ENCODE measurements around the gene MGAT4B.
A peak's percentile ranks its signal among the peaks of the same experiment; 100 is the strongest.
"Not testable (repeated sequence)": the region's sequence is repeated elsewhere in the genome, so short reads cannot be mapped to it uniquely, and the experiment has no call there.

Gene MGAT4B

DNA sequence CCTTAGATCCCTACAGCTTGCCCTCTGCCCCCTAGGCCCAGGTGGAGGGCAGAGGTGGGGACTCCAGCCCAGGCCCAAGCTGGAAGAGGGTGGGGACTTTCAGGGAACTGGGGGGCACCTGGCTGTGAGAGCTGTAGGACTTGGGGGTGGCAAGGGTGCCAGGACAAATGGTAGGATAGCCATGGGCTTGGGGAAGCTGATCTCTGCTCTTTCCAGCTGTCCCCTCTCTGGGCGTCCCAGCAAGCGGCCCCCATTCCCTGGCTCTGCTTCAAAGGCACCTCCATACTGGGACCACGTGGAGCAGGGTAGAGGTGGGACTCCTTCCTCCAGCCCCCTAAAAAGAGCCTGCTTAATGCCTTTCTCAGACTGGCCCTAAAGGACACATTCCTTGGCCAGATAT is 12.5 kb downstream of the MGAT4B start:
- no peak for DNase-seq

DNA sequence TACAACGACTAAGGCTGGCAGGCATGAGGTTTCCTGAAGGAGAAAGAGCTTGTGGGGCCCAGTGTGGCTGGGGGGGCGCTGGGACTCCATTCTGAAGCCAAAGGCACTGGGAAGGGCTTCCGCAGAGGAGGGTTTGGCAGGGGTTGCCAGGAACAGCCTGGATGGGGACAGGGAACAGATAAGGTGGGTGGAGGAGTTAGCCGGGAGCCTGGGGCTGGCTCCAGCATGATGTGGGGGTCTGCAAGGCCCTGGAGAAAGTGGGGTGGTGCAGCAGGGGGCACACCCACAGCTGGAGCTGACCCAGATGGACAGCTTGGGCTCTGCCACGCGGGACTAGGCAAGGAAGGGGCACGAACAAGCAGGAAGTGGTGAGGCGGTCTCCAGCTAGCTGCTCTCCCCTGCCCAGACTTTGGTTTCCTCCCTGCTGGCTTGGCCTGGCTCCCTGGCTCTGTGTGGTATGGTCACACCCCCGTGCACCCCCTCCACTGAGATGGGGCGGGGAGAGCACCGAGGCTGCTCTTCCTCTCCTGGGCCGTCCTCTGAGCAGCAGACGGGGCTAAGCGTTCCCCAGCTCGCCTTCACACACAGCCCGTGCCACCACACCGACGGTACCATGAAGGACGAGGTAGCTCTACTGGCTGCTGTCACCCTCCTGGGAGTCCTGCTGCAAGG is 13.1 kb downstream of the MGAT4B start, which contains the start of gene LTC4S:
Gene LTC4S, plus strand, starts transcription at position 519 of the 672 bp plus-strand sequence. Its CDS starts 95 bp downstream, at position 614.
- no peak for DNase-seq

DNA sequence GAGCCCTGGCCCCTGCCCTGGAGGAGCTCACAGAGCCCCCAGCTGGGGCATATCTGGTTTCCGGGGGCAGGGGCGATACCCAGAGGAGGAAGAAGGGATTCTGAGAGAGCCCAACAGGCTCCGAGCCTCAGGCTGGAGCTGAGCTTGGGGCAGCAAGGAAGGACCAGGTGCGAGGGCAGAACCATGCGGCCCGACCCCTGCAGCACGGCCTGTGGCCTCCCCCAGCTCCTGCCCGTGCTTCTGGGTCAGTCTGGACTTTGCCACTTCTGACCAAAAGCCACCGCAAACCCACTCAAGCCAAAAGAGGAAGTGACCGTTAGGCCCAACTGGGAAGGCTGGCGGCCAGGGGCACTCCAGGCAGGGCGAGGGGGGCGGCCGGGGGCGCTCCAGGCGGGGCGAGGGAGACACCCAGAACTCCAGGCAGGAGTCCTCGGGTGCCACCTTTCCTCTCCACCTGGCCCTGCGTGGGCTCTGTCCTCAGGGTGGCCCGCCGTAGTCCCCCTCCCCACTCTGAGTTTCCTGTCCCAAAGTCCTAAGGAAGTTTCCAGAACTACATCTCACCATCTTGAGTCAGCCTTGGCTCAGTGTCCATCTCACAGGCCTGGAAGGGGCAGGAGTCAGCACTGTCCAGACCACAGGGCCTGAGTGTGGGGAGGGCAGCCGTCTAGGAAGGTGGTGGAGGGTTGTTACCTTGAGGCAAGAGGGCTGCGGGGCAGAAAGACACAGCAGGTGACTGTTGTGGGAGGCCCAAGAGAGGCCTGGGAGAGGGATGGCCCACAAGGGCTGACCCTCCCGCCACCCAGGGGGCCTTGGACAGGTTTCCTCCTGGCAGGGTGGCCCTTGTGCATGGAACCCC is 13.8 kb downstream of the MGAT4B start:
- DNase-seq, result no peak

DNA sequence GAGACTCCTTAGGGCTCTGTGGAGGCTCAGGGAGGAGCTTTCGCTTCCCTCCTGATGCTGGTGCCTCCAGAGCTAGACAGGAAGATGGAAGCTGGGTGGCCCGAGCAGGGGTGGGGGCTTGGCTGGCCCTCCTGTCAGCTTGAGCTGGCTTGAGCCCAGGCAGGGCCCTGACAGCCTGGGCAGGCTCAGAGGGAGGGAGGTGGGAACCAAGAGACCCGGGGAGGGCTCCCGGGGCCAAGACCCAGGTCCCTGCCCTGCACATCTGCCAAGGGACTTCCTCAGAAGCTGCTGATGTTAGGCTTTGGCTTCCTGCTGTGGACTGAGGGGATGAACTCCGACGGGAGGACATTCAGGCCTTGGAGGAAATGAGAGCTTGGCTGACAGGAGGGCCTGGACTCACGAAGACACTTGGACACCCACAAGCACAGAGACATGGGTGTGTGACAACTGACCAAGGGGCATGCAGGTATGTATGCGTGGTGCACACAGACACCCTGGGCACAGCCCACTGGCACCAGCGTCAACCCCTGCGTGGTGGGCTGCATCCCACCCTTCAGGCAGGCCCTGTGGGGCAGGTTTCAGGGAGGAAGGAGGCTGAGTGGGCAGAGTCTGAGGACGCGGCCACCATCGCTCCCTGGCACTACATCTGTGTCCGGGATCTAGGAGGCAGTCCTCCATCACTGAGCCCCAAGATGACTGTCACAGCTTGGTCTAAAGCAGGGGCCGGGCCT is 14.6 kb downstream of the MGAT4B start:
- DNase-seq, result no peak

DNA sequence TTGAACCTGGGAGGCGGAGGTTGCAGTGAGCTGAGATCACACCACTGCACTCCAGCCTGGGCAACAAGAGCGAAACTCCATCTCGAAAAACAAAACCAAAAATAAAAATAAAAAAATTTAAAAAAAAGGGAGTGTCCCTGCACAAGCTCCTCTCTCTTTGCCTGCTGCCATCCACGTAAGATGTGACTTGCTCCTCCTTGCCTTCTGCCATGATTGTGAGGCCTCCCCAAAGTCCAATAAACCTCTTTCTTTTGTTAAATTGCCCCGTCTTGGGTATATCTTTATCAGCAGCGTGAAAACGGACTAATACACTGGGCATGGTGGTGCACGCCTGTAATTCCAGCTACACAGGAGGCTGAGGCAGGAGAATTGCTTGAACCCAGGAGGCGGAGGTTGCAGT is 17.4 kb downstream of the MGAT4B start:
- DNase-seq, result not testable (repeated sequence)

DNA sequence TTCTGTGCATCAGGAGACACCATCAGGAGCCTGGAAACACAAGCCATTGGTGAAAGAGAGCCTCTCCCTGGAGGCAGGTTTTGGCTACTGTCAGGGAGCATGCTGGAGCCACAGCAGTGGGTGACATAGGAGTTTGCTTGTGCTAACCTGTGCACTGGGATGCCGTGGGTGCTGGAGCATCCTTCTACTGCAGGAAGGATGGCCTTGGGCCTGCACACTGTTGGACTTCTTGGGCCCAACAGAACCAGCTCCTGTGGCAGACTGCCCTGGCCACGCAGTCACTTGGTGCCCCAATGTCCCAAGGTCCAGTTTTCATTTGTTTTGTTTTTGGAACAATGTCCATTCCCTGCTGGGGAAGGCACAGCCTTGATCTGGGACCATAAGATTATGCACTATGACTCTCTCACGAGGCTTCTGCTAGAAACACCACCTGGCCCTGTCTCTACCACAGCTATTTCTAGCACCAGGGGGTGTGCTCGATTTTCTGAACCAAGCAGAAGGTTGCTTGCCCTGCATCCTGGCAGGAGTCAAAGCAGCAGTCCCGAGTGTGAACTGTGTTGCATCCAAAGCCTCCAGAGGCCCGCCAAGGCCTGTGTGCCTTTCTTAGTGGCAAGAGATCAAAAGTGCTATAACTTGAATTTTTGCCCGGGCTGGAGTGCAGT is 18.3 kb downstream of the MGAT4B start:
- DNase-seq, result no peak

DNA sequence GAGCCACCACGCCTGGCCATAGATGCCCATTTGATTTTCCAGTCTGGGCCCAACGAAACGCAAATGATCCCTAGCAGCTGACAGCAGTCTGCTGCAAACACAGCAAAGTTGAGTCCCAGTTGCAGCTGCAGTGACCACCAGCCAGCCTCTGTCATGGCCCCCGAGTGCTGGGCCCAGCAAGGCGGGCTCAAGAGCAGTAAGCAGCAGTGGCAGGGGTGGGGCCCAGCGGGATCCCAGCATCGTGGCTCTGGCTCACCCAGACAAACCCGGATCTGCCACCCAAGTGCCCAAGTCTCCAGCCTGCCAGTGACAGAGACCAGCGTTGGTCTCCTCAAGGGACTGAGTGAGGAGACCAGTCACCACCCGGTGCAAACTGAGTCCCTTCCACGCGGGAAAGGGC is 19.8 kb downstream of the MGAT4B start:
- DNase-seq, result peak; percentile 49

DNA sequence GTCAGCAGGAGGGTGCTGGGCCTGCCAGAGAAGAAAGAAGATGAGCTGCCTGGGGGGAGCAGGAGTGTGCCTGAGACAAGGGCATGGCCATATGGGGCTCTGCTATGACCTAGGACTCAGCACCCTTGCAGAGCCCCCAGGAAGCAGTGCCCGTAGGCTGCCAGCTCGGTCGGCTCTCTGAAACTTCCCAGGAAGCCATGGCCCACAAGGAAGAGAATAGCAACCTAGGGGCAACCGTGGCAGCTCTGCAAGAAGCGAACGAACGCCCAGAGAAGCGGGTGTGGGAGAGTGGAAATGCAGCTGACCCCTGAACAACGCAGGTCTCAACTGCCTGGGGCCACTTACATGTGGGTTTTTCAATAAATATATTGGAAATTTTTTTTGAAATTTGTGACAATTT is 23.5 kb downstream of the MGAT4B start:
- no peak for DNase-seq

DNA sequence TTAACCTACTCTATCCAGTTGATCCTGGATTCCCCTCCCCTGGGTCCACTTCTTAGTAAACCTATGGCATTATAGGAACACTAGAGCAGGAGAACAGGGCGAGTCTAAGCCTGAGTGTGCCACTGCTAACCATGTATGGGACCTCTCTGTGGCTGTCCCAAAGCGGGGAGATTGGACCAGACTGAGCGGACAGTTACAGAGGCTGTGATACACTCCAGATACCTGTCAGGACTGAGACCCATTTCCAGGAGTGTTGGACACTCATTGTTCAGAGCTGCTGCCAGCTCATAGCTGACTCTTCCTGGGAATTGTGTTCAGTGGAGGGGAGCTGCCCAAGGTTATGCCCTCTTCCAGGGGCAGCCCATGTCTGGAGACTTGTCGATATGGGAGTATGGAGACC is 24.8 kb downstream of the MGAT4B start:
- no peak for DNase-seq

DNA sequence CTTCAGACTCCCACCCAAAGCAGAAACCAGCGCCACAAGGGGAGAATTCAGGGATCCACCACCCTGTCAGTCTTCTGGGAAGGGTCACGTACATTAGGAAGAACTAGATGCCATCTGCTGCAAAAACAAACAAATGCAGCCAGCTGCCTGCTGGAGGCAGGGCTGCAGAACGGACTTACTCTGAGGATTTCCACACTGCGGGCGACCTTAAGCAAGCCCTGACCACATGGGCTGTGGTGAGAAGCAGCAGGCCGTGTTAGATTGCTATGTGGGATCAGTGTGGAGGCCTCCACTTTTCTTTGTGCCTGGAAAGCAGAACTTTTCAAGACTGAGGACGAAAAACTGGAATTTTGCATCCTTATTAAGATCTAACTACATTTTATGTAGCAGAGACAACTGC is 26.3 kb downstream of the MGAT4B start:
- no peak for DNase-seq

DNA sequence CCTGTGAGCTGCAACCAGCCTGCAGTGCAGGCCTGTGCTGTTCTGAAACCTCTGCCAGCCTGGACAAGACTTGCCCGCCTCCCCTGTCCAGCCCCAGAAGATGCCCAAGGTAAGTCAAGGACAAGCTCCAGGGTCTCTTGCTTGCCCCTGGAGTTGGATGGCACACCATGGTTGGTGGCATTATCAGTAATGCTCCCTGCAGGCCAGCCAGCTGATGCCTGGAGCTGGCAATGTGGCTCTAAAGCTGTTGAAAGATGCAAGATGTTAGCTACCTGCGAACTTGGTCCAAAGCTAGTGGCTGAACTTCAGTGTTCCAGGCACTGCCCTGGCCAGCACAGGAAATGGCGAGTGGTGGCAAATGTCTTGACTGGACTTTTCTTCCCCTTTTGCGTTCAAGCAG is 26.8 kb downstream of the MGAT4B start:
- DNase-seq, result no peak

DNA sequence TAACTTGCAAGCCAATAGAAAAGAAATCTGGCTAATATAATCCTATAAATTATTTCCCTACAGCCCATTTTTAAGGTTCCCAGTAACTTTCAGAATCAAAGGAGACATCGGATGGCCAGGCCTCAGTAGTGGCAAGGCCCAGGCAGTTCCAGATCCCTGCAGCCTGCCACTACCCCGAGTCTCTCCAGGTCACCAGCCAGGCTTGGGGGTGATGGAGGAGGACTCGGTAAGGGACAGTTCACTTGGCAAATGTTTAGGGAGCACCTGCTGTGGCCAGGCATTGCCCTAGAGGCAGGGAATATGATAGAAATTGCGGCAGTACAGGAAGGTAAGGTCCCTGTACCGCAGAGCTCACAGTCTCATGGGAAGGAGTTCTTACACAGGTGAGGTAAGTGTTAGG is 28.1 kb downstream of the MGAT4B start:
- no peak for DNase-seq

DNA sequence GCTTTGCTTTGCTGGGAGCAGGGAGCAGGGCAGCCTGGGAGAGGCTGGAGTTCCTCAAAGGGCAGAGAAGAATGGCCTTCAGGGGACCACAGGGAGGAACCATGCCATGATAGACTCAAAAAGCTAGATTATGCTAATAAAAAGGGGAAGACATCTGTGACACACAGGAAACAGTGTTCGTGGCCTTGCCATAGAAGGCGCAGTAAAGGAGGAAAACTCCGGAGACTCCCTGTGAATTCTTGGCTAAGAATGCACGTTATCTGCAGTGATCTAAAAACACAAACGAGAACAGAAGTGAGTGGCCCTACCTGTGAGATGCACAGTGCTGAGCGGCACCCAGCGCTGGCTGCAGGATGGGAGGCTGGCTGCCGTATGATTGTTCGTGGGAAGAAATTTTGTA is 28.8 kb downstream of the MGAT4B start:
- no peak for DNase-seq

DNA sequence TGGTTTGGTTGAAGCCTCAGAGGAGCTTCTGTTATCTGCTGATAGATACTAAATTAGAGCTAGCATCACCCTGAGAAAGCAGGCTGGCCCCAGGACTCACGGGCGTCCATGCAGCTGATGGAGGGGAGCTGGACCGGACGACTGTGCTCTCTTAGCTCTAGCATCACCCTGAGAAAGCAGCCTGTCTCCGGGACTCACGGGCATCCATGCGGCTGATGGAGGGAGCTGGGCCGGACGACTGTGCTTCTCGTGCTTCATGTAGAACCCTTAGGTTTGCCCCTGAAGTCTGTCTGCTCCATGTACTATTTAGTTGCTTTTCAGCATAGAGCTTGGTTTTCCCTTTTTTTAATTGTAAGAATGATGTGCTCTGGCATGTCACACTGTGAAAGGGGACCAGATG is 29.2 kb downstream of the MGAT4B start:
- no peak for DNase-seq

DNA sequence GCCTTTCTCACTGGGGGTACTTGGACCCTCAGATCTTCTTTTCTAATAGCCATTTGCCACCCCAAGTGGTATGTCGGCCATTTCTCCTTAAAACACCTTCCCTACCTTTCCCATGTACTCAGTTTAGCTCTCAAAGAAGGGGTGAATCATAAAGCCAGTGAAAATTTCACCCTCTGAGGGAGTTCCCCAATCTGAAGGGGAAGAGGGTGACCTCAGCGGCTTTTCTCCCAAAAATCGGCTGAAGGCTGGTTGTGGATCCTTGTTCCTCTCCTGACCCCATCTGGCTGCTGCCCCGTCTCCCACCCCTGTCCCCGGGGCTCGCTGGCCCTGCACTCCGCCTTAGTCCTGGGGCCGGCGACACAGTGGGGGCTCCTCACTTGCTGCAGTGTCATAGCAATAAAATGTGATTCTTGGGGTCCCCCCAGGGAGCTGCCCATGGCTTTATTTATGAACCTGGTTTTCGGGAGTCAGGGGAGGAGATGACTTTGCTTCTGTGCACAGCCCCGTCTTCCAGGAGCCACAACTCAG is 30.2 kb downstream of the MGAT4B start:
- no peak for DNase-seq

DNA sequence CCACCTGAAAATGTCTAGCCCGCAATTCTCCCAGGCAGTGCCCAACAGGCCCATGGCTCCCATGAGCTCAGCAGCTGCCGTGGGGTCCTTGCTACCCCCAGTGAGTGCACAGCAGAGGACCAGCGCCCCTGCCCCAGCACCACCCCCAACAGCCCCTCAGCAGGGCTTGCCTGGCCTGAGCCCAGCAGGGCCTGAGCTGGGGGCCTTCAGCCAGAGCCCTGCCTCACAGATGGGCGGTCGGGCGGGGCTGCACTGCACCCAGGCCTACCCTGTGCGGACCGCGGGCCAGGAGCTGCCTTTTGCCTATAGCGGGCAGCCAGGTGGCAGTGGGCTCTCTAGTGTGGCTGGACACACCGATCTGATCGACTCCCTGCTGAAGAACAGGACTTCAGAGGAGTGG is 32.2 kb downstream of the MGAT4B start:
- no peak for DNase-seq

DNA sequence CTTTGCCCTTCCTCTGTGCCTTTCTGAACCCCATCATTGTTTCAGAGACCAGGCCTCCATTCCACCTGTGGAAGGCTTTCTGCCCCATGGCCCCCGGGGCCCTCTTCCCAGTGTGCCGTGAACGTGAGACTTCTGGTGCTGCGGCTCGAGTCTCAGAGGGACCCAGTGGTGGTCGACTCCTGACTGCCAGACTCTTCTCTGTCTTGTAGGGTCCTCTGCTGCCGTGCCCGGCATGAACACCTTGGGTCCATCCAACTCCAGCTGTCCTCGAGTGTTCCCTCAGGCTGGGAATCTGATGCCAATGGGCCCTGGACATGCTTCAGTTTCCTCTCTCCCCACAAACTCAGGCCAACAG is 33.0 kb downstream of the MGAT4B start:
- no peak for DNase-seq

DNA sequence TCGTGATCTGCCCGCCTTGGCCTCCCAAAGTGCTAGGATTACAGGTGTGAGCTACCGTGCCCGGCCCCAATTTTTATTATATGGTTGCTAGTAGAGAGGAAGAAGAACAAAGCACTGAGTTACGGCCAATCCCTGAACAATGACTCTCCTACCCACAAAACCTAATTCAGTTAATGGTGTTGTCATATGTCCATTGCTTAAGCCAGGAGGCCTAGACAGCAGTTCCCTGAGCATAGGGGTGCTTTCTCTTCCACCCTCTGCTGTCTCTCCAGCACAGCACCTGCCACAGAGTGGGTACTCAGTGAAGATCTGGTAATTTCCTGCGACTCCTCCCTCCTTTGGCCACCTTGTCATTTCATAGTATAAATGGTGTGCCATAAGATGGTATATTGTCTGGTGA is 34.3 kb downstream of the MGAT4B start:
- no peak for DNase-seq

DNA sequence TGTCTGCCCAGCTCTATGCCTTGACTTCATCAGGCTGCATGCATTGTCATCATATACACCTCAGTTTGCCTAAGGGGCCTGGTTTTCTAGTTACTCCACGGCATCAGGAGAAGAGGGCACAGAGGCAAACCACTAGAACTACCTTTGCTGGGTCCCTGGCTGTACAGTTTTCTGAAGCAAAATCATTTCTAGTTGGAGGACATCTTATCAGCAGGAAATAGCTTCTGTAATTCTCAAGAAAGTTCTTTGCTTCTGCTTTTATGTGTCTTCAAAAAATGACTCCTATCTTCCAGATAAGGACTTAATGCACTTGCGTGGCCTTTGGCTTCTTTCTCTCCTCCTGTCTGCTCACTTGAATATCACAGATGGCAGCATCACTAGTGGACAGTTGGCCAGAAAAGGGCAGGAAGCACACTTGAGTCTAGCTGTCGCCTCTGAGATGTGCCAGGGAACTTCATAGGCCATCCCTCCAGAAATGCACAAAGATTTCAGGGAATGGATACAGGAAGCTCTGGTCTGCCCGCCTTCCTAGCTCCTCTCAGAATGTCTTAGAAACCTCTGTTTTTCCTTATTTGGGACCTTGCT is 35.3 kb downstream of the MGAT4B start:
- no peak for DNase-seq

DNA sequence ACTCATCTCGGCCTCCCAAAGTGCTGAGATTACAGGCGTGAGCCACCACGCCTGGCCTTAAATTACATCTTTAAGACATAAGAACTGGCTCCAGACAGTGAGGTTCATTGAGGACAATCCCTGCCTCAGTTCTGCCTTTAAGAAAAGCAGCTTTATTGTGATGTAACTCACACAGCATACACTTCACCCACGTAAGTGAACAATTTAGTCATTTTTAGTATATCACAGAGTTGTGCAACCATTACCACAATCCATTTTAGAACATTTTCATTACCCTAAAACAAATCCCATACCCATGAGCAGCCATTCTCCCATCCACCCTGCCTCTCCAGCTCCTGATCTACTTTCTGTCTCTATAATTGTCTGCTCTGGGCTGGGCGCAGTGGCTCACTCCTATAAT is 36.9 kb downstream of the MGAT4B start:
- no peak for DNase-seq

DNA sequence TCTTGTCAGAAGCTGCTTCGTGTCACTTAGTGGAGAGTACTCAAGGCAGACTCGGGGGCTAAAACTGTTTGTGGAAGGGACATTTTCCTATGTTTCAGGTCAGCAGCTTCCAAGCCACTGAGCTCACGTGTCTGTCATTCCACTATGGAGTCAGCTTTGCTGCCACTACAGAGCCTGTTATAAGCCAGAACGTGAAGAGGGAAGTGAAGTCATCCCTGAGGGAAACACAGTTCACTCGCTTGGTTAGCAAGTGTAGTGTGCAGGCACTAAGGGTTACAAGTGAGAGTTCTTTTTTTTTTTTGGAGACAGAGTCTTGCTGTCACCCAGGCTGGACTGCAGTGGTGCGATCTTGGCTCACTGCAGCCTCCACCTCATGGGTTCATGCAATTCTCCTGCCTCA is 37.4 kb downstream of the MGAT4B start:
- DNase-seq, result no peak

DNA sequence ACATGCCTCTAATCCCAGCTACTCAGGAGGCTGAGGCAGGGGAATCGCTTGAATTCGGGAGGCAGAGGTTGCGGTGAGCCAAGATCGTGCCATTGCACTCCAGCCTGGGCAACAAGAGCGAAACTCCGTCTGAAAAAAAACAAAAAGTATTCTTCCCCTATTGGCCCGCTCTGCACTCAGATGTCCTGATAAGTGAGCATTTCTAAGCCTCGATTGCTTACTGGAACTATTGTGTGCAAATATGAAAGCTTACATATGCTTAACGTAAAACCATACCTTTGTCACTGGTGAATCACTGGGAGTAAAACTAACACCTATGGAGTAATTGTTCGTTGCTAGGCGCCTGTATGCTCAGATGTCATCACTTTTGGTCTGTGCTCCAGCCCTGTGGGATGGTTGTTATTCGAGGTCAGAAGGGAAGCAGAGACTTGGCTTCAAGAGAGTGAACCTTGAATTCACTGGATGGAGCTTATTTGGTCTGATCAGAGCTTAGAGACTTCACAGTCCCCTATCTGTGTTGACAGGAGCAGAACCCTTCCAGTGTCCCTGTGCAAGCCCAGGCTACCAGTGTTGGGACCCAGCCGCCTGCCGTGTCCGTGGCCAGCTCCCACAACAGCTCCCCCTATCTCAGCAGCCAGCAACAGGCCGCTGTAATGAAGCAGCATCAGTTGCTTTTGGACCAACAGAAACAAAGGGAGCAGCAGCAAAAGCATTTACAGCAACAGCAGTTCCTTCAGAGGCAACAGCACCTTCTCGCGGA is 38.2 kb downstream of the MGAT4B start:
- no peak for DNase-seq
